RKO (cell line): ENCODE measurements around the gene TACC2.

Experiments used
- DNase-seq: peaks from one replicate; pipeline ENCODE4 v3.0.0-alpha.2; 2016; ENCODE audit warnings: low spot score

The TACC2 gene

GRCh38 chr10:122280156-122280555 is 291.2 kb downstream of the TACC2 start:
- DNase-seq: no peak

- DNase-seq: no peak
Observed at GRCh38 chr10:122281018-122281626, 292.2 kb downstream of the TACC2 start.

DNA sequence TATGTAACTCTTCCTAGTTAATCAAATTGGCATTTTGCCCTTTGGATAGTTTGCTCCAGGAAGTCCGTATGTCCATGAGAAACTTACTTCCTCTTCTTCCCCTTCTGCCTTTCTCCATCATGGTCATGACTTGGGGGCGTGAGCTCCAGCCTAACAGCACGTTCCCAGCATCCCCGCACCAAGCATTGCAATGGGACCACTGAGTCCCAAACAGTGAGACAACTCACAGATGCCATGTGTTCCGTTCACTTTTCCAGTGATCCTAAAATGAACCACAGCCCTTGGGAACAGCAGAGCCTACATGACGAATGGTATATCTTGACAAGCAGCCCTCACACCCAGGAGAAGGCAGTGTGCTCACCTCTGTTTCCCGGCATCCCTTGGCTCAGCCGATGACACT is 292.8 kb downstream of the TACC2 start:
- DNase-seq: no peak

DNA sequence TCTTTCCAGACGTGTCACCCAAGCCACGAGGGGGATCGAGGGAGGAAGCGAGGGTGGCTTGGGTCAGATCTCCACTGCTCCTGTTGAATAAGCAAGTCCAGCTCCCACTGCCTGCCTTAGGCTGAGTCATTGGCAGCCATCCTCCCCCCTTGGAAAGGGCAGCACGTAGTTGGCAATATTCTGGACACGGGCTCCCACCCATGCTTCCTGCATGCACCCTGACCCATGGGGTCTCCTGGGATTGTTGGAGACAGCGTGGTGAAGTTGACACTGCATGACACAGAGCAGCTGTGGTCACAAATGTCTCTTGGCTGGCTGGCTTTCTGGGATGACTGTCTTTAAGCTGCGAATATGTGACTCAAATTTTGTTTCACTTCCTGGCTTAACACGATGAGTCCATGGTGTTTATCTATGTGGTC is 293.3 kb downstream of the TACC2 start:
- peak; percentile 61 for DNase-seq

DNA sequence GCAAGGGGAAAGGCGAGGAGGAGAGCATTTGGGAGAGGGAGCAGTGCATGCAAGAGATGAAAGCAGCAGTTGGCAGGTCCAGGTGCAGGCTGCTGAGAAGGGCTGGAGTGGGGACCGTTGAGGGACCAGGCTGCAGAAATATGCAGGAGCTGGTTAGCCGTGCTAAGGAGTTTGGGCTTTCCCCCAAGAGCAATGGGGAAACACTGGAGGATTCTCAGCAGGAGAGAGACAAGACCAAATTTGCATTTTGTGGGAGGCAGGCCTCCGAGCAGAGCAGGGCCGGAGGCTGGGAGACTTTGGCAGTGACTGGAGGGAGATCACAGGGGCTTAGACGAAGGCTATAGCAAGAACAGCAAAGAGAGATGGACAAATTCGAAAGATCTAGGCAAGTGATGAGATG is 293.9 kb downstream of the TACC2 start:
- no peak for DNase-seq

DNA sequence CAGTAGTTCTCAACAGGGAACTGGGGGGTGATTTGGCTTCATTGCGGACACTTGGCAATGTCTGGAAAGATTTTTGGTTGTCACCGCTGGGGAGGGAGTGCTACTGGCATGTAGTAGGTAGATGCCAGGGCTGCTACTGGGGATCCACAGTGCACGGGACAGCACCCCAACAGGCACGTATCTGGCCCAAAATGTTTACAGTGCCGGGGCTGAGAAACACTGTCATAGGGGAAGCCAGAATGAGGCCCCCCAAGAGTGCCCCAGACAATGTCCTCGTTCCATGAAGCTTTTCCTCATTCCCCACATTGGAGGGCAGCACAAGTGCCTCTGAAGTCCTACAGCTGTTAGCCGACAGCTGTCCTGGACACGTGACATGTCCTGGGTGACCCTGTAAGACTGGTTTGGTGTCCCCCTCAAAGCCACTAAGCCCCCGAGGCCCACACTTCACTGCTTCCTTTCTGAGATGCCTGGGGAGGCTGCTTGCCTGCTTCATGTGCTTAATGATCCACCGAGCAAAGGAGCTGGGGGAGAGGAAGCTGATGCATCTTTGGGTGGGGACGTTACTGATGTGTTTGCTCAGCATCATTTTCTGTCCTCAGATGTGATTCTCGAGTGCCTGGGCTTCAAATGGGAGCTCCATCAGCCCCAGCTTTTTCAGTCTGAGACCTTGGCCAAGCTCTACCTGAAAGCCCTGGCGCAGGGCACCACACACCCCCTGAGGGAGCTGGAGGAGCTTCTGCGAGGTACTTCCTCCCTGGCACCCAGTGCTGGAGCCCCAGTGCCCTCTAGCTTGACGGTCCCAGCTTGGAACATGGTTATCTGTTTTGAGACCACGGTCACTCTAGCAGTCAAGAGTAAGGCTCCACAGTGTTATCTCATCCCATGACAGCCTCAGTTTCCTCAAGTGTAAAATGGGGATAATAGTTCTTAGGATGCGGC is 296.8 kb downstream of the TACC2 start:
- no peak for DNase-seq

- peak; percentile 32 for DNase-seq
Observed at GRCh38 chr10:122286867-122287266, 297.9 kb downstream of the TACC2 start.

GRCh38 chr10:122287570-122287969 is 298.6 kb downstream of the TACC2 start:
- DNase-seq: no peak

DNA sequence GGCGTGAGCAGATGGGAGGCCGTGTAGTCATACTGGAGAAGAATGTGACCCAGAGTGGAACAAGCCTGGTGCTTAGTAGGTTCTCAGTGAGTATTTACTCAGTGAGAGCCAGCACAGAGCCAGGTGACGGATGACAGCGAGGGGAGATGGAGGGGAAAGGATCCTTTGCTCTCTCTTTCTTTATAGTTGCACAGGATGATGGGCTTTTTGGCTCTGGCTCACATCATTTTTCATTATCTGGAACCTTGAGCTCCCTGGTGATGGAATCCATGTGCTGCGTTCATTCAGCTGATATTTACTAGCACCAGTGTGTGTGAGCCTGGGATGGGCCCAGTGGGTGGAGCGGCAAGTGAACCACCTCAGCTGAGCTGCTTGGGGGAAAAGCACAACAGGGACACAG is 299.3 kb downstream of the TACC2 start:
- no peak for DNase-seq

DNA sequence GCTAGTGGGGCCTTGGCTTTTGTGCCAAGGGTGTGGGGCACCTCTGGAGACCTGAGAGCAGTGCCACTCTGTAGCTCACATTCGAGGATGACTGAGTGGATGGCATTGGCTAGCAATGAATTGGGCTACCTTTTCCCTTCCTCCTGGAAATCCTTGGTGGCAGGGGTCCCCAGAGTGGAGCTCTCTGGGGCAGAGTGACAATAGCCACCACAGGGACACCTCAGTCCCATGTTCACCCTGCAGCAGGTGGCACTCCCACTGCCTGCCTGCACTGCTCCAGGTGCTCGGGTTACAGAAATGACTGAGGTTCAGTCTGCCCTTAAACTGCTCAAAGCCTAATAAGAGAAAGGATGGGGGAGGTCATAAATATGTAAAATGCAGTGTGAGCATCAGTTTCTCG is 300.0 kb downstream of the TACC2 start:
- no peak for DNase-seq

- DNase-seq: no peak
Observed at GRCh38 chr10:122290334-122290733, 301.4 kb downstream of the TACC2 start.

DNA sequence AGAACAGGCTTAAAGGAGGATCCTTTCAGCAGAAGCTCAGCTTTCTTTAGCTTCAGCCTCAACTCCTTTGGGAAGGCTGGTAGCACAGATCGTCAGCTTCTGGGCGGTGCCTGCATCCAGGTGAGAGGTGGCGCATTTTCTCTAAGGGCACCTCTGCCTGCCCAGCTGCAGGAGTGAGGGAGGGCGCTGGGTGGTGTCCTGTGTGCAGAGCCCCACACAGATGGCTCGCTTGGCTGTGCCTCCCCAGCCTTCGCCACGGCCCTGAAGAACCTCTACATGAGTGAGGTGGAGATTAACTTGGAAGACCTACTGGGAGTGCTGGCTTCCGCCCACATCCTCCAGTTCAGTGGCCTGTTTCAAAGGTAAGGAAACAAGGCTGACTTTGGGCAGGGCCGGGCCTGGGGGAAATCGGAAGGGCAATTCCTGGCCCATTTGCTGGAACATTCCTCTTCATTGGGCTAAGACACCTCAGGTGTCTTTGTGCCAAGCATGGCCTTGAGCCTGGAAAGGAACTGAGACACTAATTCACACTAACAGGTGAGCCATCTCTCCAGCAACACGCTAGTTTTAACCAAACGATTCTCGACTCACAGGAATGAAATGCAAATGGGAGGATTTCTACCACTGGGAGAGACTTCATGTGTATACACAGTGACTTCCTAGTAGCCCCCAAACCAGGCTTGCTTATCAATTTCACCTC is 302.0 kb downstream of the TACC2 start:
- no peak for DNase-seq

DNA sequence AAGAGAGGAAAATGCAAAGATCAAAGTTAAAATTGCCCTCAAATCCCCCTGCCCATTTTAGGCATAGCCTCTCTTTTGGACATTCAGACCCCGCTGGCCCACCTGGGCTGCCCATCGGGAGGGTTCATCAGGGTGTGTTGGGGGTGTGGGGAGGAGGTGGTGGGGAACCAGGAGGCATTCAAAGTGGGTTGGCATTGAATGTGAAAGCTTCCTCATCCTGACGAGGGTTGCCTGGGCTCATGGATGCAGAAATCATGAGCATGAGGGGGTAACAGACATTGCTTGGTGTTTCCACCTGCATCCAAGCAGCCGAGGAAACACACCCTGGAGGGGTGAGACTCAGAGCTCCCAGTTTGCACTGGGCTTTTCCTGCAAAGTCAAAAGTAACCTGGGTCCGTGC is 302.8 kb downstream of the TACC2 start:
- DNase-seq: no peak

DNA sequence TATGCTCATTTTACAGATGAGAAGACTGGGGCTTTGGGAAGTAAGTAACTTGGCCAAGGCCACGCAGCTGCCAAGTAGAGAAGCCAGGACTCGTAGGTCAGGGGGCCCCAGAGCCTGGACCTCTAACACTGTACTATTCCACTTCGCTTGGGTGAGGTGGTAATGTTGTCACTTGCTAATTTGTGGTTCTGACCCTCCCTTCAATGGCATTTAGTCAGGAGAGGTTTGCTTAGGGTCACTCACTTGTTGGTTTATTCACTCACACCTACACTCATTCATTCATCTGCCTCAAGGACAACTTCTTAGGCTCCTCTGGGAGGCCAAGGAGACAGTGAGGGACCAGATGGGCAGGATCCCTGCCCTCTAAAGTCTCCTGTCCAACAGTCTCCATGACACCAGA is 303.4 kb downstream of the TACC2 start:
- no peak for DNase-seq

GRCh38 chr10:122293156-122293960 is 304.4 kb downstream of the TACC2 start:
- DNase-seq: no peak

- DNase-seq: no peak
Observed at GRCh38 chr10:122293961-122294380, 305.0 kb downstream of the TACC2 start.

GRCh38 chr10:122294511-122295450 is 305.8 kb downstream of the TACC2 start:
- DNase-seq: no peak

DNA sequence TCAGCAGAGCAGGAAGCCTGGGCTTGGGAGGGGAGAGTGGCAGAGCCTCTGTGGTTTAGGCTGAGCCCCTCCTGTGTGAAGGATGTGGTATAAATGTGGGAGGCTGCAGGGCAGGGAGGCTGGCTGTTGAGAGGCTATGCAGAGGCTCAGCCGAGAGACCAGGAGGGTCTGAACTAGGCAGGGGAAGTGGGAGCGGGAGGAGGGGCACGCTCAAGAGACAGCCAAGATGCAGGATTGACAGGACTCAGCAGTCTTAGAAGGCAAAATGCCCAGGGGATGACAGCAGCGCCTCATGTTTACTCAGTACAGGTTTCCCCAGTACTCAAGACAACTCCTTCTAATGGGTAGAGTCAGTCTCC is 306.5 kb downstream of the TACC2 start:
- DNase-seq: no peak

DNA sequence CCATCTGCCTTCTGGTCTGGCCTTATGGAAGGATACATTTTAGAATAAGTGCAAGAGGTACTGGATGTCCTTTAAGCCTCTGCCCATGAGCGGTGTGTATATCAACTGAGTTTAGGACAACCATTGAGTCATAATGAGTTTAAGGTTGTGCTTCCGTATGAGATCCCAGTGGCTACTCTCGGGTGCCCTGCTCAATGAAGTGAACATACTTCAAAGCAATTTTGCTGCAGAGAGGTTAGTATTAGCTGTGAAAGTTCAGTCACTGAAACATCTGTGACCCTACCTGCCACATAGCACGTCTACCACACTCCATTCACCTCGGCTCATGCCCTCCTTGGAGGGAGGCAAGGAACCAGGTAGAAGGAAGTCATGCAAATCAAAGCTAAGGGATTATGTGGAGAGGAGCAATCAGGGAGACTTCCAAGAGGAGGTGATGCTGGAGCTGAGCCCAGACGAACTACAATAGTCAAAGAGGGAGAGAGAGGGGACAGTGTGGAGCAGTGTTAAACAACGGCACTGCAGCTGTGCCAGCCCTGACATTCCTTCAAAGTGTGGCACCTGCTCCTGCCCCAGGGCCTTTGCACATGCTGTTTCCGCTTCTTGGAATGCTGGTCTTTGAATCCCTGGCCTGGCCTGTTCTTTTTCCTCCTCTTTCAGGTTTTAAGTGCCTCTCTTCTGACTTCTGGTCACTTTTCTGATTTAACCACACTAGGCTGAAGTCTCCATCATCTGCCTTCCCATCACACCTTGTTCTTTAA is 307.6 kb downstream of the TACC2 start:
- no peak for DNase-seq

GRCh38 chr10:122297583-122297982 is 308.6 kb downstream of the TACC2 start:
- no peak for DNase-seq
